Esophagus (tissue), 2 donors: ENCODE measurements around the gene CUBN. TPM values are rescaled to one million over a fixed set of nuclear protein-coding genes. Genes with fewer than 3 reads are reported as not detected.

Experiments used
- H3K27ac ChIP-seq, 2 donors: one replicate each; pipeline ENCODE4 v1.5.1; 2013; ENCODE audit warnings: low read depth in 2 of 2, mild to moderate bottlenecking in 2 of 2, inconsistent platforms in 1 of 2, low read length in 1 of 2, moderate library complexity in 1 of 2
- H3K27me3 ChIP-seq, 2 donors: one replicate each; pipeline ENCODE4 v1.6.1; 2013; ENCODE audit warnings: low read length in 2 of 2, control low read depth in 1 of 2, mild to moderate bottlenecking in 1 of 2; ENCODE audit not compliant: insufficient read depth in 2 of 2, control insufficient read depth in 1 of 2
- H3K36me3 ChIP-seq, 2 donors: one replicate each; pipeline ENCODE4 v1.6.1; 2013; ENCODE audit warnings: low read length in 1 of 2; ENCODE audit not compliant: control insufficient read depth in 2 of 2, insufficient read depth in 2 of 2
- H3K4me1 ChIP-seq, 2 donors: one replicate each; pipeline ENCODE4 v1.6.1; 2013; ENCODE audit warnings: low read length in 1 of 2; ENCODE audit not compliant: control insufficient read depth in 2 of 2, insufficient read depth in 2 of 2
- H3K4me3 ChIP-seq, 2 donors: one replicate each; pipeline ENCODE4 v1.5.1; 2013; ENCODE audit warnings: low read length in 2 of 2, mild to moderate bottlenecking in 2 of 2, low read depth in 1 of 2, moderate library complexity in 1 of 2
- H3K9me3 ChIP-seq, 2 donors: one replicate each; pipeline ENCODE4 v1.6.1; 2013; ENCODE audit warnings: mild to moderate bottlenecking in 2 of 2, low read depth in 1 of 2, low read length in 1 of 2, moderate library complexity in 1 of 2; ENCODE audit not compliant: control insufficient read depth in 2 of 2, insufficient read depth in 1 of 2
- WGBS, 2 donors: extraction: QIAGEN DNeasy Blood & Tissue Kit; methylation state at CpG; one replicate each; pipeline ENCODE4 v1.1.7; 2013; 5-methylcytosine and 5-hydroxymethylcytosine counted together
- polyA plus RNA-seq, 2 donors: library from polyadenylated mRNA; stranded (reverse); fragments of 200-250 nt; gene quantifications; one replicate each; pipeline ENCODE4 v1.2.3, GENCODE V29; 2013
- donor health status: healthy with polysubstance abuse.
- donor health status: Bipolar disorder and iron deficiency.

Gene CUBN
- polyA plus RNA-seq, 2 donors, result 0.16 to 0.22 TPM

DNA sequence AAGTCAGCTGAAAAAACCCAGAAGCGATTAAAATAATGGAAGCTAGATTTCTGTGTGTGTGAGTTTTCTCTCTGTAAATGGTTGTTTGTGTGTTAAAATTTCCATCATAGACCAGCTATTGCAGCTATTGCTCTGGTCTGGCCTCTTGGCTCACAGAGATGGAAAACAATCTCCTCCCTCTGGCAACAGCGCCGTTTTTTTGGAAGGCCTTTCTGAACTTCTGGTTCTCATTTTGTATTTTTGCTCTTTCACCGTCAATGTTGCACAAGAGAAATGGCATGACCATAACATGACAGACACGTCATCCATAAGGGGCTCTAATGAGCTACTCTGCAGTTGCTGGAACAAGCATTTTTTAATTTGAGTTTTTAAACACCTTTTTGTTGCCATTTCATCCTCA is 91.0 kb downstream of the CUBN start:
- Histone ChIP-seq H3K36me3 (no peaks in the 10 kb centered on the region), H3K9me3 (no peaks in the 10 kb centered on the region), H3K4me3 (no peak overlapping the region), H3K27me3 (no peaks in the 10 kb centered on the region), H3K4me1 (no peaks in the 10 kb centered on the region), H3K27ac (peak overlapping the region in 1 of 2 donors; percentile 8)
- 77 to 81% methylated on average over 5 of the region's 5 CpGs for WGBS, 2 donors

DNA sequence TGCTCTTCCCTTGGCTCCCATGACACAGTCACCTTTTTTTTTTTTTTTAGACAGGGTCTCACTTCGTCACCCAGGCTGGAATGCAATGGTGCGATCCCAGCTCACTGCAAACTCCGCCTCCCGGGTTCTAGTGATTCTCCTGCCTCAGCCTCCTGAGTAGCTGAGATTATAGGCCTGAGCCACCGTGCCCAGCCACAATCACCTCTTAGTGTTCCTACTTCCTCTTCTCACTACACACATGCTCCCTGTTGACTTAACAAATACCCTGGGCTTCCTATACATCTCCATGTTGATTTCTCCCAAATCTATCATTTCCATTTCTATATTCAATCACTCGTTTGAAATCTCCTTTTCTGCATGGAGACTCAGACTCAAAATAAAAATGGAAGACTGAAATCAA is 91.7 kb downstream of the CUBN start:
- Histone ChIP-seq H3K4me1 (no peaks in the 10 kb centered on the region), H3K9me3 (no peaks in the 10 kb centered on the region), H3K27ac (no peak overlapping the region), H3K36me3 (no peaks in the 10 kb centered on the region), H3K27me3 (no peaks in the 10 kb centered on the region), H3K4me3 (no peak overlapping the region)
- WGBS, 2 donors, result 92% methylated on average over 6 of the region's 6 CpGs

DNA sequence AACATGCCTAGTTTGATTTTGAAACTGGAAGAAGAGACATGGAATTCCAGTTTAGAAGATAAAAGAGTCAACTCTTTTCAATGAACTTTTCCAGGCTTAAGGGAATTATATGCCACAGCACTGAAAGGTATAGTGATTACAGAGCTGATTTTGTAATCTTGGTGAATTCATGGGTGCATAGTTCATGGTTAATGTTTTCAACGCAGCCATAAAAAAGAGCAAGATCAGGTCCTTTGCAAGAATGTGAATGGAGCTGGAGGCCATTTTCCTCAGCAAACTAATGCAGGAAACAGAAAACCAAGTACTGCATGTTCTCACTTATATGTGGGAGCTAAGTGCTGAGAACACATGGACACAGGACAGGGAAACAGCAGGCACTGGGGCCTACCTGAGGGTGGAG is 94.2 kb downstream of the CUBN start:
- Histone ChIP-seq H3K4me1 (no peaks in the 10 kb centered on the region), H3K4me3 (no peak overlapping the region), H3K27ac (no peak overlapping the region), H3K9me3 (no peaks in the 10 kb centered on the region), H3K36me3 (no peaks in the 10 kb centered on the region), H3K27me3 (no peaks in the 10 kb centered on the region)
- 83 to 96% methylated on average over 1 of the region's 1 CpG for WGBS, 2 donors

DNA sequence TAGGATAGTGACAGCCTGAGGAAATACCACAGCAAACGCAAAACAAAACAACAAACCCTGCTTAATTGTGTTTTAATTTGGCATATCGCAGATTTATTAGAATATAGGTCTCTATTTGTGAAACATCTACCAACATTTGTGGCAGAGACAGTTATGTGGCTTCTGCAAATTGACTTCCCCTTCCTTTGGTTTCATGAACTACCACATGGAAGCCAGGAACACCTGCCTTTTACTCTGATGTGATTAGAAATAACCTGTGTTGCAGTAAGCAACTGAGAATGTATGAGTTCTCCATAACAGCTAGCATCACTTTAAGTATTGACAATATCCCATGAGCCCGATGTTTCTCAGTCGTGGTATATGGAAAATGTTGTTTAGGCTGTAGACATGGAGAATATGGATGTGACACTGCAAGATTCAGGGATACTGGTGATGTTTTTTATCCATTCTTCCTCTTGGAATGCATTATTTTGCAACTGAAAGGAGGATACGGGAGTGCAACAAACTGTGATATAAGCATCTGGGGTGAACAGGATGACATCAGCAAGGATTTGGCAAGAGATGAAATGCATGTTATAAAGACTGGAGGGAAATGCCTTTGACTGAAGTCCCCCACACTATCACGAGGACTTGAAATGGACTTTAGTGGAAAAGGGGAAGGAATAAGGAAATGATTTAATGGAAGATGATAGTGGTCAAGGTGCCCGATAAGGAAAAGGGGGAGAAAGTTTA is 95.9 kb downstream of the CUBN start:
- H3K27me3 ChIP-seq, result no peaks in the 10 kb centered on the region
- no peak overlapping the region for H3K4me3 ChIP-seq
- H3K9me3 ChIP-seq, result no peaks in the 10 kb centered on the region
- no peaks in the 10 kb centered on the region for H3K36me3 ChIP-seq
- 82 to 84% methylated on average over 7 of the region's 7 CpGs for WGBS, 2 donors
- no peaks in the 10 kb centered on the region for H3K4me1 ChIP-seq
- no peak overlapping the region for H3K27ac ChIP-seq

DNA sequence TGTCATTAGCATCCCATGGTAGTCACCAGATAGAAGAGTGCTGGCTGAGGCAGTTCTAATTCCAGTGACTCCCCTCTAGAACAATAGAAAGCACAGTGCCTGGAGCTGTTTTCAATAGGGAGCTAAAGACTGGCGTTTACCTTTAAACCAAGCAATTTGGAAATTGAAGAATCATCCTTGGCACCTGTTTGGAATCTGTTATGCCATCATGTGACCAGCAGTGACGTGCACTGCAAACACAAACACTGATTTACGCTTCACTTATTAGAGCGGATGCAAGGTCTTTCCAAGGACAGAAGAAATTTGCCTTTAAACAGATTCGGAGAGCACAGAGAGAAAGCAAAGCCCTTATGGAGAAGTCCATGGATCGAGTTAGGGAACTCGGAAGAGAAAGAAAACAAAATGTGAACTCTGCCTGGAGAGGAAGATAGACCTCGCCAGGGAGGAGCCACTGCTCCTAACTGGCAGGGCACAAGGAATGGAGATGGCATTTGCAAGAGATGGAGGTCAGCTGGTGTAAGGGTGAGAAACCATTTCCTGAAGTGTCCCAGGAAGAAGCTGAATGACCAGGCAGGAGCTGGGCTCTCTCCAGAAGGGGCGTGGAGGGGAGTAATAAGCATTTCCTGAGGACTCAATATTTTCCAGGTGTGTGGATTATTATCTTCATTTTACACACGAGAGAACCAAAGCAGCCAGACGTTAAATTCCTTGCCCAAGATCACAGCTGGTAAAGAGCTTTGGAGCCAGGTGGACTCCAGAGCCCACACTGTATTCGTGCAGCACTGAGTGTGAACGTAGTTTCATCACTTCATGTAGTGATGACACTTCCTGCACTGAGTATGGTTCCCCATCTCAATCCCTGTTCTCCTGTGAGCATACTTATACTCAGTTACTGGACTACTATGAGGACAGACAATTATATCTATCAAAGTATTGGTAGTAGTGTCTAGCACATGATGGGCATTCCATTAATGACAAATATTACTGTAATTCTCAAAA is 97.7 kb downstream of the CUBN start:
- H3K27me3 ChIP-seq, result no peaks in the 10 kb centered on the region
- no peaks in the 10 kb centered on the region for H3K9me3 ChIP-seq
- no peaks in the 10 kb centered on the region for H3K4me1 ChIP-seq
- H3K27ac ChIP-seq, result no peak overlapping the region
- H3K4me3 ChIP-seq, result no peak overlapping the region
- 77 to 80% methylated on average over 13 of the region's 13 CpGs for WGBS, 2 donors
- H3K36me3 ChIP-seq, result no peaks in the 10 kb centered on the region

DNA sequence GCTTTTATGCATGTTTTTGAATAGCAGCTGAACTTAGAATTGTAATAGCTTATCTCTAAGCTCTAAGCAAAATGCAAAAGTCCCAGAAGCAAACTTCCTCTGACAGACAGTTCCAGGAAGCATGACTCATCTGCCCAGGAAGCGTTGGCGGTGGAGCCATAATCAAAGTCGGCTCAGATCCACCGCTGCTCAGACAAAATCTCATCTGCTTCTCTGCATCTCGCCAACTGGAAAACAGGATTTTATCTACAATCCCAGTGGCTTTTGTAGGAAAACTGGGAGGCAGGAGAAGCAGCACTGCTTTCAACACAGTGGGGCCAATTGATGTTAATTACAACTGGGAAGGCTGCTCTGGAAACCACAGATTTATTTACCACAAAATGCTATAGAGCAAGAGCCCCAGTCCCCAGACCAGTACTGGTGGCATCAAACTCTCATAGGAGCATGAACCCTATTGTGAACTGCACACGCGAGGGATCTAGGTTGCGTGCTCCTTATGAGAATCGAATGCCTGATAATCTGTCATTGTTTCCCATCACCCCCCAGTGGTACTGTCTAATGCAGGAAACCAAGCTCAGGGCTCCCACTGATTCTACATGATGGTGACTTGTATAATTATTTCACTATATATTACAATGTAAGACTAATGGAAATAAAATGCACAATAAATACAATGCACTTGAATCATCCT is 99.9 kb downstream of the CUBN start:
- H3K9me3 ChIP-seq, result no peaks in the 10 kb centered on the region
- 36 to 45% methylated on average over 9 of the region's 9 CpGs for WGBS, 2 donors
- no peaks in the 10 kb centered on the region for H3K27me3 ChIP-seq
- H3K36me3 ChIP-seq, result no peaks in the 10 kb centered on the region
- H3K4me3 ChIP-seq, result no peak overlapping the region
- H3K27ac ChIP-seq, result peak overlapping the region; percentile 53 to 67
- no peaks in the 10 kb centered on the region for H3K4me1 ChIP-seq

DNA sequence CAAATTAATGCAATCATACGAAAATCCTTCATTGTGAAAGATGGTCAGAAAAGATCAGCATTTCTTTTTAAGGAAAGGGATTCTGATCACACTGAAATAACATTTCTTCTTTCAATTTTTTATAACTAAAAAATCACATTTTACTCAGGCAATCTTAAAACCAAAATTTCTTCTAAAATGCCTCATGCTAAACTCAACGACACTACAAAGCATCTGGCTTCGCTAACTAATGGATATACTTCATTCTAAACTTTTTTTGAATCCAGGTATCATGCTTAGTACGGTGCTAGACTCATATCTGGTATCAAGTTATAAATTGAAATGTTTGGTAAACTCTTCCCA is 100.4 kb downstream of the CUBN start:
- Histone ChIP-seq H3K4me3 (no peak overlapping the region), H3K27ac (peak overlapping the region in 1 of 2 donors; percentile 33), H3K36me3 (no peaks in the 10 kb centered on the region), H3K4me1 (no peaks in the 10 kb centered on the region), H3K27me3 (no peaks in the 10 kb centered on the region), H3K9me3 (no peaks in the 10 kb centered on the region)
- 55 to 56% methylated on average over 4 of the region's 4 CpGs for WGBS, 2 donors

DNA sequence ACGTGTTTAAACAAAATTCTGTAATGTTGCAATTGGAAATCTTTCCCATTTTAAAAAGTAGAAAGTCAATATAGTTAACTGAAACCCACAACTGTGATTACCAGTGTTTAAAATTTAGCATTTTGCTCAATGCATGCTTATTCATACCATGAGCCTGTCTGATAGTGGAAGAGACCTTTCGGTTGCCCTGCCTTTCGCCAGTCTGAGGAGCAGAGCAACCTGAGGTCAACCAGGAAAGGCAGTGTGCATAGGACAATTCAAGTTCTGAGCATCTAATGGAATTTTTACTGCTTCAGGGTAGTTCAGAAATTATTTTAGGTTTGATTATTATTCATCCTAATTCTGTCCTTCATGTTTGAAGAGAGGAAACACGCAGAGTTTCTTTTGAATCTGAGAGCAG is 100.8 kb downstream of the CUBN start:
- no peak overlapping the region for H3K4me3 ChIP-seq
- H3K4me1 ChIP-seq, result no peaks in the 10 kb centered on the region
- H3K9me3 ChIP-seq, result no peaks in the 10 kb centered on the region
- peak overlapping the region in 1 of 2 donors; percentile 33 for H3K27ac ChIP-seq
- H3K27me3 ChIP-seq, result no peaks in the 10 kb centered on the region
- H3K36me3 ChIP-seq, result no peaks in the 10 kb centered on the region
- 67 to 71% methylated on average over 4 of the region's 4 CpGs for WGBS, 2 donors

DNA sequence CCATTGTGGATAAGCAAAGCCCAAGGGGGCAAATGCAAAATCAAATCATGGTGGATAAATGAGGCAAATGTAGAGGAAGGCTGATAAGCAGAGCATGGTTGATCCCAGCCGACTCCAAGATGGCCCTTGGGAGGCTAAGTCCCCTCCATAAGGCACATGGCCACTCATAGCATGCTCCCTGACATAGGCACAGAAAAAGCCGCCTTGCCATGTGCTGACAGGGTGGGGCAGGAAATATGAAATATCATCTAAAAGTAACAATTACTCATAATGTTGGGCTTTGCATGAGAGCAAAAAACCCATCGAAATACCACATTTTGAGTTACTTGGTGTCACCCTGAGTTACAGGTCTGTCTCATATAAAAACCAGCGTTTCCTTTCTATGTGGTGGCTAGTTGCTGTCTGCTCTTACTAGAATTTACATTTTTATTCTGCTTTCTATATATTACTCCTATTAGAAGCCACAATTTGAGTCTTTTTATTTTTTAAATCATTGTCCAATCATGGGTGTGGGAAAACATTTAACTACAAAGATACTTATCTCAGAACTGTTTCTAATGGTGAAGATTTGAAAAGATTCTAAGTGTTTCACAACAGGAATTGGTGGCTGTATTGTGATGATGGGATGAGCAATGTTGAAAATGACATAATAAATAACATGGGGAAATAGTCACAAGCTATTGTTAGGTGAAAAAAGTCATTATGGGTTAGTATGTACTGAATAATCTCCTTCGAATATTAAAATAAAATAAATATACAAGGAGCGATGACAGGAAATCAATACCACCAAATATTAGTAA is 102.7 kb downstream of the CUBN start:
- no peaks in the 10 kb centered on the region for H3K4me1 ChIP-seq
- H3K27ac ChIP-seq, result peak overlapping the region; percentile 17 to 36
- 78 to 80% methylated on average over 6 of the region's 6 CpGs for WGBS, 2 donors

More for the DNA sequence above, 102.7 kb downstream of the CUBN start:
- no peaks in the 10 kb centered on the region for H3K9me3 ChIP-seq
- H3K4me3 ChIP-seq, result no peak overlapping the region
- H3K27me3 ChIP-seq, result no peaks in the 10 kb centered on the region
- H3K36me3 ChIP-seq, result no peaks in the 10 kb centered on the region
